C1 segment of cervical spinal cord (tissue), 14 donors: ENCODE data around the gene ZNF23.

Experiments used
- DNase-seq, 14 donors: peaks; one replicate each; lab custom pipeline; 2025; lab: John Stamatoyannopoulos, UW

Gene ZNF23

DNA sequence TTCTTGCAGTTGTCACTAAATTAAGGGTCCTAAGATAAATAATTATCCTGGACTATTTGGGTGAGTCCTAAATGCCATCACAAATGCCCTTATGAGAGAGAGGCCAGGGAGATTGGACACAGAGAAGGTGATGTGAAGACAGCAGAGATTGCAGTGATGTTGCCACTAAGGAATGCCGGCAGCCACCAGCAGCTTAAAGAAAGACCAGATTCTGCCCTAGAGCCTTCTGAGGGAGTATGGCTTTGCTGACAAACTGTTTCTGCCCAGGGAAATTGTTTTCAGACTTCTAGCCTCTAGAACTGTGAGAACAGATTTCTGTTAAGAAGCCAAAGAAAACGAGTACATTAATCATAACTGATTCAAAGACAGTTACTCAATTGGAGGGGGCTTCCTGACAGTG, 10.0 kb upstream of the ZNF23 start:
- DNase-seq = no peak

DNA sequence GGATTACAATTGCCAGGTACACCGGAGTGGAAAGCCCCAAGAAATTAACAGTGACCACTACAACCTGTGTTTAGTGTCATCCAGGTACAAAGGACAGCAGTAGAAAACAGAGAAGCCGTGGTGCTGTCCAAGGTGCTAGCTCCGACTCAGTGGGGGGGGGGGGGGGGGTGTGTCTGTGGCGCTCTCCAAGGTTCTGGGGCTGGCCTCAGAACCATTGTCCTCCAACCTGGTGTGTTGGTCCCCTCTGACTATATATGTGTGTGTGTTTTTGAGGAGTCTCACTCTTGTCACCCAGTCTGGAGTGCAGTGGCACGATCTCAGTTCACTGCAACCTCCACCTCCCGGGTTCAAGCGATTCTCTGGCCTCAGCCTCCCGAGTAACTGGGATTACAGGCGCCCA, 5.8 kb upstream of the ZNF23 start:
- no peak for DNase-seq

DNA sequence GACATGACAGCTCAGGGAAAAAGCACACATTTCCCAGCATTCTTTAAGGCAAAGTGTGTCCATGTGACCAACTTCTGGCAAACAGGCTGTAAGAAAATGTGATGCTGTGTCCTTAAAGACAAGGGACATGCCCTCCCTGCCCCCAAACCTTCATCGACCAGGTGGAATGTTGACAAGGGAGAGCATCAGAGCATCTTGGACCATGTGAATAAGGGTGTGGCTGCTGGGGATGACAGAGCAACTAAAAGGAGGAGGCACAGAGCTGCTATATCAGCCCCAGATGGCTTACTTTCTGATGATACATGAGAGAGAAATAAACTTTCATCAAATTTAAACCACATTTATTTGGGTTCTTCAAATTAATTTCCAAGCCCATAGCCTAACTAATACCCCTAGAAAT, 2.2 kb upstream of the ZNF23 start:
- no peak for DNase-seq

DNA sequence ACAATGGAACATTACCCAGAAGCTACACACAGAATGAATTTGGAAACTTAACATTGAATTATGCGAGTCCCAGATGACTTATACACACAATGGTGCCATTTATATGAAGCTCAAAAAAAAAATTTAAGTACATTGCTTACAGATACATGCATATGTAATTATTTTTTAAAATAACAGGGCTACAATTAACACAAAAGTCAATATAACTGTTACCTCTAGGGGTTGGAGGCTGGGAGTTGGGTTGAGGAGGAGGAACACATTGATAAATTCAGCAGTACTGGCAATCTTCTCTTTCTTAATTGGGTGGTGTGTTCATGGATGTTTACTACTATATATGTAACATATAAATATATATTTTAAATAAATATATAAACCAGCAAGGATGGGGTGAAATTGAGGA, 1.1 kb downstream of the ZNF23 start:
- DNase-seq = no peak

DNA sequence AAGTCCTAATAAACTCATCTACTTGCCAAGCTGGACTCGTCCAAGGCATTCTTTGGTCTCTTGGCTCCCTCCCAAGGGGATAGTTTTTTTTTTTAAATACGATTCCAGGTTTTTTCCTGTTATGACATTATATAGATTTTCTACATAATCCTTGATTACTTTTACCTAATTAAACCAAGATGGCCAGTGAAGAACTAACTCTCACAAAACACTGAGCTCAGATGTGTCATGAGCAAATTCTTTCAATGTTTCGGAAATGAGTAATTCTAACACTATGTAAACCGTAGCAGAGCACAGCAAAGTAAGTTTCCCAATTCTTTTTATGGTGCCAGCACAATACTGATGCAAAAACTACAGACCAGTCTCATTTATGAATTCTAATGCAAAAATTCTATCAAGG, 1.8 kb downstream of the ZNF23 start:
- DNase-seq = no peak

DNA sequence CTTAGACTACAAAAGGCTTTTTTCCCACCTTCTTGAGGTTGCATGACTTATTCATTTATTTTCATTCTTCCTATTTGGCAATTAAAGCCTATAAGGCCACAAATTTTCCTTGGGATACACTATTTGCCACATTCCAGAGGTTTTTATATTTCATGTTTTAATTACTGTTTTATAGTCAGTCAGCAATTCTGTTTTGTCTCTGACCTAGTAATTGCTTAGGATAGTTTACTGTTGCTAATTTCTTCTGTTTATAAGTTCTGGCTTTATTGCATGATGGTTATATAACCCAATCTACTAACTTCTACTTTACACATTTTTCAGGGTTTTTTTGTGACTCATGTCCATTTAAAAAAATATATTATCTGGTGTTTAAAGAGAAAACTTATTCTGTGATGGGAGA, 2.5 kb downstream of the ZNF23 start:
- no peak for DNase-seq

DNA sequence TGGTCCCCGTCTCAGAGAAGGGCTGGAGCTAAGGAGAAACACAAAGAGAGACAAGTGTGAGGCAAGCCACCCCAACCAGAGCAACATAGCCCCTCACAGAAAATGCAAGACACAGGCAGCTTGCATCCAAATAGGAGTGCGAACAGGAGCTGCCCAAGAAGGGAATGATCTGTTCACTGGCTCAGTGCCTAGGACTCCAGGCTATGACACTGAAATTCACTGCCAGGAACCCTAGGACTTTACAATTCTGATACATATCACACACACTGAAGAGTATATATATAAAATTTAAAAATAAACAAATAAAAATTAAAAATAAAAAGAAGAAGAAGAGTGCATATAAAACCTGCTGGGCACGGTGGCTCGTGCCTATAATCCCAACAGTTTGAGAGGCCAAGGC, 5.2 kb downstream of the ZNF23 start:
- no peak for DNase-seq

DNA sequence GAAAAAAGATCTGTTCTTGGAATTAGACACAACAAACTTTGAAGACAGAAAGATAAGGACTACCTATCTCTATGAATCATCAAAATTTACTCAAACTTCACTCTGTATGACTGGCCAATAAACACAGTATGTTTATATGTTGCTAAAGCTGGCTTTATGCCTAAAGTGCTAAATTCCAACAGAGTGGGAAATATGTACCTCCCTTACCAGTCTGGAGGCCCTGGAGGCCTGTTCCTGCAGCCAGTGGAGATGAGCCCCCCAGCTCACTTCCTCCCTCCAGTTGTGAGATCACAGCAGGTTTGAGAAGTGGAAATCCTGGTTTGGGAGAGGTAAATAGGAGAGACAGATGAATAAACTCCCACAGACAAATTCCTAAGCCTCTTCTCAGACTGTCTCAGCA, 9.0 kb downstream of the ZNF23 start:
- no peak for DNase-seq

DNA sequence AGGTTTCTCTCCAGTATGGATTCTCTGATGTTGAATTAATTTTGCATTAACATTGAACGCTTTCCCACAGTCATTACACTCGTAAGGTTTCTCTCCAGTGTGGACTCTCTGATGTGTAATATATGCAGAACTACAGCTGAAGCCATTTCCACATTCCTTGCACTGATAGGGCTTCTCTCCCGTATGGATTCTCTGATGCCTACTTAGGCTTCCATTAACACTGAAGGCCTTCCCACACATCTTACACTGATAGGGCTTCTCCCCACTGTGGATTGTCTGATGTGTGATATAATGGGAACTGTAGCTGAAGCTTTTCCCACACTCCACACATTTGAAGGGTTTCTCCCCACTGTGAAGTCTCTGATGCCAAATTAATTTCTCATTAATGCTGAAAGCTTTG, 13.0 kb downstream of the ZNF23 start:
- no peak for DNase-seq

DNA sequence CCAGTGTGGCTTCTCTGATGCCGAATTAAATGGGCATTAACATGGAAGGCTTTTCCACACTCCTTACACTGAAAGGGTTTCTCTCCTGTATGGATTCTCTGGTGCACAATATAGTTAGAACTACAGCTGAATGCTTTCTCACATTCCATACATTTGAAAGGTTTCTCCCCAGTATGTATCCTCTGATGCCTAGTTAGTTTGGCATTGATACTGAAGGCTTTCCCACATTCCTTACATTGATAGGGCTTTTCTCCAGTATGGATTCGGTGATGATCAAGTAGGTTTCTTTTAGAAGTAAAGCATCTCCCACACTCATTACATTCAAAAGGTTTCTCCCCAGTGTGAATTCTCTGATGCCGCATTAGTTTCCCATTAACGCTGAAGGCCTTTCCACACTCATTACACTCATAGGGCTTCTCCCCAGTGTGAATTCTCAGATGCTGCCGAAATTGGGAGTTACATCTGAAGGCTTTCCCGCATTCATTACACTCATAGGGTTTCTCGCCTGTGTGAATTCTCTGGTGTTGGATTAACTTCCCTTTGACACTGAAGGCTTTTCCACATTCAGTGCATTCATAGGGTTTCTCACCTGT, 13.7 kb downstream of the ZNF23 start:
- no peak for DNase-seq

DNA sequence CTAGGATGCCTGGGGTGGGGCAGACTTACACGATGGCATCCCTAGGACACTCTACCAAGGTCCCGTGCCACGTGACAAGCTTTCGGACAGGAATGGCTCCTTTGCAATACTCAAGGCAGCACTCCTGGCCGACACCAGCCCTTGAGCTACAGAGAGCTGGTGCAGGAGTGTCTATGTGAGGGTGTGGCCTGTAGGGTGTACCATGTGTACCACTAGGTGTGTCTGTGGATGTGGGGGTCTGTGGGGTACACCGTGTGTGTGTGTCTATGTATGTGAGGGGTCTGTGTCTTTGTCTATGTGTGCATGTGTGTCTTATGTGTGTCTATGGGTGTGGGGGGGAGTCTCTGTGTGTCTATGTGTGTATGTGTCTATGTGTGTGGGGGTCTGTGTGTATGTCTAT, 18.3 kb downstream of the ZNF23 start:
- no peak for DNase-seq

DNA sequence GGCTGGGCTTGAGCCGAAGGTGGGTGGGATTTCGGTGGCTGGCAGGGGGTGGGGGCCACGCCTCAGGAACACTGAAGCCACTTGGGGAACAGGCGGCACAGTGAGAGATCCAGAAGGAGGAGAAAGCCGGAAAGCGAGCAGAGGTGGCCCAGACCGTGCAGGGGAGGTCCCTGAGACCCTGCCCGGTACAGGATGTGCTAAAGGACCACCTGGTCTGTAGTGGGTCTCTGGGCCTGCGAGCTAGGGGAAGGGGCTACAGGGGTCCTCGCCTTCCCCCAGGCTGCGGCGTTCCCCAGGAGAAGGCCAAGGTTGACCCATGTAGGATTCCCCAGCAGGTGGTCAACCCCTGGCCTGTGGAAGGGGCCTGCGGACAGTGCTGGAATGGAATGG, 20.0 kb downstream of the ZNF23 start, which contains the start of gene TLE7:
TSS of gene TLE7 (minus strand) at position 4 of the 390 bp plus-strand sequence. CDS start 8,730 bp downstream, outside the sequence.
- DNase-seq = no peak

DNA sequence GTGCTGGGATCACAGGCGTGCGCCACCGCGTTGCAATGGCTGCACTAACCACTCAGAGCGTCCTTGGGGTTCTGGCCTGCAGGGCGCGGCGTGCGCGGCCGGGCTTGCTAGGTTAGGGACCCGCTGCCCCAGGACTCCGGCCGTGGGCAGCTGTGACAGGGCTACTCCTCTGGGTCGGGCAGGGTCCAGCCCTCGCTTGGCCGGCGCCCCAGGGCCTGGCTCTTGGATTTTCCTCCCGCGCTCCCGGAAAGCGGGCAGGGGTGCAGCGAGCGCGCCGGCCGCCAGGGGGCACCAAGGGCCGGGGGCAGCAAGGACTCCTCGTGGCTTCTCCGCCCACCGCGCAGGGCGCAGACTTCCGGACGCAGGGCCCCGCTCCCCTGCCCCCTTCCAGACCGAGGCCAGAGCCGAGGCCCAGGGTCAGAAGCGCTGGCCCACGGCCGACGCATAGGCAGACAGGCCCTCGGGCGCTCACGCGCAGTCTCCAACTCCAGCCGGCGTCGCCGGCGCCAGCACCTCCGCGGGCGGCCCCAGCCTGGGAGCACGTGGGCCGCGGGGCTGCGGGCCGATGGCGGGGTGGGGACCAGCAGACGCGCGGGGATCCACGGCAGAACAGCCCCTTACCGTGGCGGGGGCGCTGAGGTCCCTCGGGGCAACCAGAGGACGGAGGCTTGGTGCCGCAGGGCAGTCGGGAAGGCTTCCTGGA, 20.5 kb downstream of the ZNF23 start:
- no peak for DNase-seq

DNA sequence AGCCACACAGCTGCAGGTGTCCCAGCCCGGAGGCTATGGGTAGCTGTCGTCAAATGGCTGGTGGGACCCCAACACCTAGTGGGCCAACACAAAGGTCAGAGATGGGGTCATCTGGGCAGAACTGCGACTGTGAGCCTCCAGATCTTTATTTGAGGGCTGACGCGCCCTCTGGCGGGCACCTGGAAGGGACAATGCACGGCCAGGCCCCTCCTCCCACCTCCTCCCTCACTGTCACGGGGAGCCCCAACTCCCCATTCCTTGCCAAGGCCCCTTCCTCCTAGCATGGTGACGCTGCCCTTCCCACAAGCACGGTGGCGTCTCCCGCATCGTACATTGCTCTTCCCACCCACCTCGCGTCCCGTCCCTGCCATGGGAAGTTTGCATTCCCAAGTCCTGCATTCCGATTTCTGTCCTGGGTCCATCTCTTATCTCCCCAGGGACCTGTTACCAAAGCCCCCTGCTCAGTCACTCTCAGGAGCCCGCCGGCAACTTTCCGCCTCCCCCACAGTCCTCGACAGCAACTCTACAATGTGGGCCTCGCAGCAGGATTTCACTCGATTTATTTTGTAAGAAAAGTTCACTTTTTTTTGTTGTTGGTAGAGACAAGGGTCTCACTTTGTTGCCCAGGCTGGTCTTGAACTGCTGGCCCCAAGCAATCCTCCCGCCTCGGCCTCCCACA, 21.2 kb downstream of the ZNF23 start:
- no peak for DNase-seq

DNA sequence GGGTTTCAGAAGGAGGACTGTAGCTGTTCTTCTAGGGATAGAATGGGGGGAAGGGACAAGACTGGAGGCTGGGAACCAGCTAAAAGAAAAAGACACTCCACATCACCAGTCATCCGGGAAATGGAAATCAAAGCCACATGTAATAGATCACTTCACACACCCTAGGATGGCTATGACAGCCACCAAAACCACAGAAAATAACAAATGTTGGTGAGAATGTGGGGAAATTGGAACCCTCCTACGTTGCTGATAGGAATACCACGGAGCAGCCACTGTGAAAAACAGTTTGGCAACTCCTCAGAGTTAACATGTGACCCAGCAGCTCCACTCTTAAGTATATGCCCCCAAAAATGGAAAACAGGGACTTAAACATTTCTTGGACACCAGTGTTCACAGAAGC, 22.5 kb downstream of the ZNF23 start:
- DNase-seq = no peak

DNA sequence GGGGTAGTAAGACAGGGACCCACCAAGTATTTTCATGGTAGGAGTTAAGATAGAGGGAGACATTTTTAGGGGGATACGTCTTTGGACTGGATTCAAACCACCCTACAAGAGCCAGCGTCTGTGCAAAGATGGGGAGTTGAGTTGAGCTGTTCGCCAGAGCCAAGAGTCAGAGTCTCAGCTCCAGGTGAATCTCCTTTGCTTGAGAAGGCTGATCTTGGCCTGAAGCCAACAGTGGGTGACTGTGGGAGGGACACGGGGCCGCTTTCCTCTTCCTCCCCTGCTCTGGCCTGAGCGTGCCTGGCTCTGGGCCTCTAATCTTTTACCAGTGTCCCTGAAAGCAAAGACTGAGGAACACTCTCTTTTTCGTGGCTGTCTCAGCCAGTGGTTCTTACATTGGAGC, 25.6 kb downstream of the ZNF23 start:
- no peak for DNase-seq

DNA sequence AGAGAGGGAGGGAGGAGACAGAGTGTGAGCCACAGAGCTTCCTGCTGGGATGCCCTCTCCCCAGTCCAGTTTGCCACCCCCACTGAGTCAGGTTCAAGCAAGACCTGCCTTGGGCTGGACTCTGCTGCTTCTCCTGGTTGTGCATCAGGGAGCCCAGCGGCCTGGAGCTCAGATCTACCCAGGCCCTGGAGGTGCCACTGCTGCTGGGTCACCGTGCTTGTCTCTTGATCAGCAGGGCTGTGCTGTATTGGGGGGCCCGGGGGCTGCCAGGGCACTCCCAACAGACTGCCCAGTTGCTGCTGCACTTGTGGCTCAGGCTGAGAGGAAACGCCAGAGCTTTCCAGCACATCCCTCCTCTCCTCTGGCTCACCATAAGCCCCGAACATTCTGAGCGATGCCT, 29.1 kb downstream of the ZNF23 start:
- no peak for DNase-seq

DNA sequence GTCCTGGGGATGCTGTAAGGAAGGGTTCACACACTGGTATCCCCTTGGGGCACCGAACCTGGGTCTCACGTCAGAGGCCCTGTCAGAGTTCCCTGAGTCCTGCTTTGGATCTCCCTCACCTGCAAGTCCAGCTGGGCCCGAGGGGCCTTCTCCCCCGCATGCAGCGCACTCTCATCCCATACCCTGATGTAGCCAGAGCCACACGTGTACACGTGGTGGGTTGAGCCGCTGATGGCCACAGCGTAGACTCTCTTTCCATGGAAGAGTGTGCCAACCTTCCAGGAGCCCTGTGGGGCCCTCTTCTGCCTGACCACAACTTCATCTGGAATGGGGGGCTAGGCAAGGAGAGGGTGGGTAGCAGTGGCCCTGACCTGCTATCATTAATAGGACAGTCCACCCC, 30.1 kb downstream of the ZNF23 start:
- no peak for DNase-seq

DNA sequence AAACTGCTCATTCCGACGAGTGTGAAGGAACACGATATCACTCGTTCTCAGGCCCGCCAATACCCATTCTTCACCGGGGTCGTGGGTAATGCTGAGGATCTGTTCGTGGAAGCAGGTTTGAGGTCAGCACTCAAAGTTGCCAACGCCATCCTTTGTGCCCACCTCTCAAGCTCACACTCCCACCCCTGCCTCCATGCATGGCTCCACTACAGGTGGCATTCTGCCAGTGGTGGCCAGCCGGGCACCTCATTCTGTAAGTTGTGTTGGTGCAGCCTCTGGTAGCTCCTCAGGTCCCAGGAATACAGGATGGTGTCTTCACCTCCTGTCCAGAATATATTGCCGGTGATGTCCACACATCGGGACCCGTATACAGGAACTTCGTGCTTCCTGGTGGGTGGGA, 30.9 kb downstream of the ZNF23 start:
- DNase-seq = no peak

DNA sequence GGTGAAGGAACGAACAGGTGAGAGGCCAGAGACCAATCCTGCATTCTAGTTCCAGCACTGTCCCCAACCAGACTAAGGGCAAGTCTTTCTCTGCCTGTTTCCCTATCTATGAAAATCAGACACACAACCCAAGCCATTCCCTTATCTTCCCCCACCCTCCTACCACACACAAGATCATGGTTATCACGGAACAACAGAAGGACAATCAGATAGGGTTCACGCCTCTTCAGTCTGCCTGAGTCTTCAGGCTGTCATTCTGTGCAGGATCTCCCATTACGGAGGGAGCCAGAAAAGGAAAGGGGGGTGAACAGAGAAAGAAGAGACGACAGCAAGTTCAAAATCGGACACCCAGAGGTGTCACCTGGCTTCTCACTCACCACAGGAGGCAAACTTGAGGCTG, 31.3 kb downstream of the ZNF23 start:
- no peak for DNase-seq

DNA sequence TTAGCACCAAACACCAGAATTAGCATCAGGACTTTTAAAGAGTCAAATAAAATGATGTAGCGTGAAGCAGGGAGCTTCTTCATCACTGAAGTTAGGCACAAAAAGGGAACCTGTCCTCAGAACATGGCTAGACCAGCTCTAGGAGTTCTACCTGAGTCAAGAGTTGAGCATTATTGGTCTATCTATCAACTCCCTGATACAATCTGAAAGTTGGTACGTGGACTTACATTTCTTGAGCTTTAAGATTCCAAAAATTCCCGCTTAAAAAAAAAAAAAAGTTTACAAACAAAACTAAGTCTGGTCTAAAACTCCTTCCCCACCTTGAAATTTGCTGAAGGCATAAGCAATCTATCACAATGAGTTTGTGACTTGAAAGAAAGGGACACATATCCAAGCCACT, 32.5 kb downstream of the ZNF23 start:
- no peak for DNase-seq

DNA sequence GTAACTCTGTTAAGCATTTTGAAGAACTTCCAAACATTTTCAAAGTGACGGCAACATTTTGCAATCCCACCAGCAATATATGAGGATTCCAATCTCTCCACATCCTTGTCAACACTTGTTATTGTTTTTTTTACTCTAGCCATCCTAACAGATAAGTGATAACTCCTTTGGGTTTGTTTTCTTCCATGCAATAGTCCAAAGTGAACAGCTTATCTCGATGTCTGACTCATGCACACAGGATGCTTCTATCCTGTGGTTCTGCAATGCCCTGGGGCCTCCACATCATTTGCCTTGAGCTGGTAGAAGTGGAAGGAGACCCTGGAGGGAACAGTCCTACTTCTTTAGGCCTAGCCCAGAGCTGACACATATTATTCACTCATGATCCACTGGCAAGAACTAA, 33.2 kb downstream of the ZNF23 start:
- DNase-seq = no peak

DNA sequence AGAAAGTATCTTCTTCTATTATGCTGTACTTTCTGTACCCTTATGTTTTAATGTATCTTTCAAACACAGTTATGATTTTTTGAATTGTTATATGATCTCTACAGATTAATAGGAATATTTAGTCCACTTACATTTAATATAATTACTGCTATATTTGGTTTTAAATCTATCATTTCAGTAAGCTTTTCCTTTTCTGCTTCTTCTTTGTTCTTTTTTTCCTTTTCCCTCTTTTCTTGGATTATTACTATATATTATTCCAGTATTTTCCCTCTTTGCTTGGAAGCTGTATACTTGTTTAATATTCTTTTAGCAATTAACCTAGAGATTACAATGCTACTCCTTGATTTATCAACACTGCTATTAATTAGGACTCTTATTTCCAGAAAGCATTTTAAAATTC, 33.7 kb downstream of the ZNF23 start:
- DNase-seq = no peak
